Measurements from ENCODE around the gene PLVAP.

GRCh38 chr19:17352608-17353280 is 24.4 kb downstream of the PLVAP start:
- TF ChIP-seq CTCF (IDR thresholded peaks at IDR 0.05) = no peak
- TF ChIP-seq POLR2A (IDR thresholded peaks at IDR 0.05) = no peak

All from adrenal gland (tissue), 5 donors.